GM12872 (cell line): ENCODE results near the gene NEMP2.

ENCODE experiments used
- TF ChIP-seq, protein P1 (sequence below): IDR thresholded peaks from 3 replicates; pipeline ENCODE4 v1.5.1; 2011; ENCODE audit warnings: low read depth, mild to moderate bottlenecking, low read length, moderate library complexity; ENCODE audit not compliant: insufficient read depth

The NEMP2 gene

GRCh38 chr2:190534310-190535120 lies at the start of gene NEMP2:
Gene NEMP2 (minus strand): TSS chr2:190534722. CDS start chr2:190534655, 67 bp downstream.
- TF ChIP-seq, protein P1, sequence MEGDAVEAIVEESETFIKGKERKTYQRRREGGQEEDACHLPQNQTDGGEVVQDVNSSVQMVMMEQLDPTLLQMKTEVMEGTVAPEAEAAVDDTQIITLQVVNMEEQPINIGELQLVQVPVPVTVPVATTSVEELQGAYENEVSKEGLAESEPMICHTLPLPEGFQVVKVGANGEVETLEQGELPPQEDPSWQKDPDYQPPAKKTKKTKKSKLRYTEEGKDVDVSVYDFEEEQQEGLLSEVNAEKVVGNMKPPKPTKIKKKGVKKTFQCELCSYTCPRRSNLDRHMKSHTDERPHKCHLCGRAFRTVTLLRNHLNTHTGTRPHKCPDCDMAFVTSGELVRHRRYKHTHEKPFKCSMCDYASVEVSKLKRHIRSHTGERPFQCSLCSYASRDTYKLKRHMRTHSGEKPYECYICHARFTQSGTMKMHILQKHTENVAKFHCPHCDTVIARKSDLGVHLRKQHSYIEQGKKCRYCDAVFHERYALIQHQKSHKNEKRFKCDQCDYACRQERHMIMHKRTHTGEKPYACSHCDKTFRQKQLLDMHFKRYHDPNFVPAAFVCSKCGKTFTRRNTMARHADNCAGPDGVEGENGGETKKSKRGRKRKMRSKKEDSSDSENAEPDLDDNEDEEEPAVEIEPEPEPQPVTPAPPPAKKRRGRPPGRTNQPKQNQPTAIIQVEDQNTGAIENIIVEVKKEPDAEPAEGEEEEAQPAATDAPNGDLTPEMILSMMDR: no peak

DNA sequence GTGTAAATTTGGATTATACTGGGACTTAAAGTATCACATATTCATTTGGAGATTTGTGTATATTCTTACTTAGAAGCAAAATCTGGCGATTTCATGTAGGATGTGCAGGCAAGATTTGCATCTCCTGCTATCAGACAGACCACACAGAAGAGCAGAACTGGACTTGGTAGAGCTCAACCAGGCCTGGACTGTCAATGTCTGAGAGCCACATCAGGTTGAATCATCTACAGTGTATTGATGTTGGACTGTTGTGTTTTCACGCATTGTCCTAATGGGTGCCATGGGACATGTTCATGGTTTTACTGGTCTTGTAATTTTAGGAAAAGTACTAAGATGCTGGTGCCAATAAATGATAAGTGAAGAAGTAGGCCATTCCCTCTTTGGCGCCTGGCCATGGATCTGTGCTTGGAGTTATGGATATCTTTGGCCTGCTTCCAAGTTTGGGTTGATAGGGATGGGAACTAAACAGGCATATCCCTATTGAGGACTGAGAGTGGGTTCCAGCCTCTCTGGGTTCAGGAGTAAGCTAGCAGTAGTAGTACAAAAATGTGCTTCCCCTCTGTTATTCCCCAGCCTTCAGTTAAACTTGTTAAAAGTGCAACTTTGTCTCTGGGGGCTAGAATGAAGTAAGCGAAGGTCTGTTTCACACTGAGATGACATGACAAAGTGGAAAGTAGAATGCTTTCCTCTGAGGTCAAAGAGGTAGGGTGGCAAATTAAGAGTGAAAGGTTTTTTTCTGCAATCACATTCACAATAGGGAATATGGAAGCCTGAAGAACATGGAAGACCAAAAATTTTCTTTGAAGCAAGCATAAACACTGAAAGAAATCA lies 49.2 kb upstream of the NEMP2 start:
- TF ChIP-seq, protein P1: no peak

- TF ChIP-seq, protein P1: no peak
These were observed 48.4 kb upstream of the NEMP2 start for GRCh38 chr2:190582736-190583506.

- TF ChIP-seq, protein P1: no peak
These were observed 47.5 kb upstream of the NEMP2 start for GRCh38 chr2:190582019-190582418.

DNA sequence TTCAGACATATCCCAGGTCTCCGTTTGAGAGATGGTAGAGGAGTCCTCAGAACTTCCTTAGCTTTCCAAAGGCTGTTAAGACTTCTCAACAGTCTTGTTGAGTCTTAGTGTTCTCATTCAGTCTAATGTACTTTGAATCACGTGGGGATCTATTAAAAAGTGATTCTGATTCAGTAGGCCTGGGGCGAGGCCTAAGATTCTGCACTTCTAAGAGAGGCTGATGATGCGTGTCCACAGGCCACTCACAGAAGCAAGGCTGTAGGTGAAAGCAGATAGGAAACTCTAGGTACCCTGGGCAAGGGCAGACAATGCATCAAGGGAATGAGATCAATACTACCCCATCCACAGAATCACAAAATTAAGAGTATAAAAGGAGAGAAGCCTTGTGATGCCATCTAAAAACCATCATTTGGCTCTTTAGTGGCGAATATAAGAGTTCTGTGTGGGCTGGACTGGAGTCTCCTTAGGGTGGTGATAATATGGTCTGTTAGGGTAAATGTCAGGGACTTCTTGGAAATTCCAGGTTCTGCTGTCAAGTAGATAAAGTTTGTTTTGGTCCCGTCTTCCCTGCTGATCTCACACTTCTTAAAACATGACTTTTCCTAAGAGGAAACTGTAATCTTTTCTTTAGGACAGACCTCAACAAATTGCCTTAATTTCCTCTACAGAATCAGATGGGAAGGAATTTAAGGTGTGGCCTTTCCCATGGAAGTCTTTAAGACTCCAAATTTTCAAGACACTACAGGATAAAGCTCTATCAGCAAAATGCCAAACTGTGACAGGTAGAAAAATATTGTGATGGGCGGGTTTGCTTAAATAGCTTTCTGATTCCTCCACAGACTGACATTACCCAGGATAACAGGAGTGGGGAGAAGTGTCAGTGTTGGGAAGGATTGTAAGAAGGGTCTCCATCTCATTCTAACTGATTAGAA lies 45.7 kb upstream of the NEMP2 start:
- TF ChIP-seq, protein P1: no peak

DNA sequence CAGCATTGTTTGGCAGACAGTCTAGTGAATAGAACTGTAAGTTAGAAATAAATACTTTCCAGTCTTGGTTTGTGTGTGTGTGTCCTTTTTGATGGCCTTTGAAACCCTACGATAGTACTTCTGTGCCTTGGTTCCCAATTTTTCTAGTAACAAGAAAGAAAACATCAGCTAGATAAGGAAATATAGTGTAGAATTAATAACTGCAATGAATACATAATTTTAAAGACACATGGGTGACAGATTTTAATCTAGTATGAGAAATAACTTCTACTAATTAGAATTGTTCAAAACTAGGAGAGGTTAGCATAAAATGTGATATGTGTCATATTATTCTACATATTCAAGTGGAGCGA lies 44.5 kb upstream of the NEMP2 start:
- TF ChIP-seq, protein P1: no peak
